H1 (cell line): ENCODE data around the gene RMDN2.

Source experiments
- GABPA ChIP-seq: IDR thresholded peaks from 2 replicates; pipeline ENCODE4 v1.6.1; 2011; ENCODE audit warnings: mild to moderate bottlenecking, low read length, moderate library complexity, borderline replicate concordance; ENCODE audit not compliant: insufficient read depth
- MAFK ChIP-seq: IDR thresholded peaks from 2 replicates; pipeline ENCODE4 v1.6.1; 2012; ENCODE audit warnings: low read depth, mild to moderate bottlenecking, improper control_type of control experiment, low read length
- POLR2A ChIP-seq, 2 experiments: IDR thresholded peaks; 1 replicate in 1 of 2; 2 replicates in 1 of 2; pipeline ENCODE4 v1.6.1; 2011; ENCODE audit warnings: low read depth in 2 of 2, low read length in 2 of 2, mild to moderate bottlenecking in 2 of 2; ENCODE audit errors: control extremely low read depth in 1 of 2
- SIN3A ChIP-seq, 2 experiments: IDR thresholded peaks in 1 of 2; conservative IDR thresholded peaks in 1 of 2; 2 replicates each; pipeline ENCODE4 v1.6.1; 2011 to 2012; ENCODE audit warnings: low read length in 2 of 2, improper control_type of control experiment in 1 of 2, low read depth in 1 of 2, mild to moderate bottlenecking in 1 of 2
- SP1 ChIP-seq: IDR thresholded peaks from 2 replicates; pipeline ENCODE4 v1.6.1; 2011; ENCODE audit warnings: low read depth, low read length
- TF ChIP-seq, protein P1 (sequence below), 3 experiments: IDR thresholded peaks; 1 replicate in 2 of 3; 2 replicates in 1 of 3; pipeline versions ENCODE4 v1.5.1 to v1.6.1; 2011; ENCODE audit warnings: low read length in 3 of 3, mild to moderate bottlenecking in 3 of 3, inconsistent platforms in 2 of 3, low read depth in 1 of 3, moderate library complexity in 1 of 3; ENCODE audit not compliant: insufficient read depth in 1 of 3; ENCODE audit errors: control extremely low read depth in 1 of 3
- TF ChIP-seq, protein P2 (sequence below): IDR thresholded peaks from 2 replicates; pipeline ENCODE4 v1.6.1; 2011; ENCODE audit warnings: low read length, improper control_type of control experiment

GRCh38 chr2:38017836-38018235 is 92.7 kb downstream of the RMDN2 start:
- TF ChIP-seq SIN3A (conservative IDR thresholded peaks at IDR 0.05 in 1 of 2, IDR thresholded peaks at IDR 0.05 in 1 of 2; ENCODE audit: low read depth in 1 of 2, low read length in 2 of 2) (no peak), POLR2A (IDR thresholded peaks at IDR 0.05; ENCODE audit: control extremely low read depth in 1 of 2, low read depth in 2 of 2, low read length in 2 of 2) (no peak), MAFK (no peak), SP1 (no peak), GABPA (no peak)
- TF ChIP-seq, protein P1, sequence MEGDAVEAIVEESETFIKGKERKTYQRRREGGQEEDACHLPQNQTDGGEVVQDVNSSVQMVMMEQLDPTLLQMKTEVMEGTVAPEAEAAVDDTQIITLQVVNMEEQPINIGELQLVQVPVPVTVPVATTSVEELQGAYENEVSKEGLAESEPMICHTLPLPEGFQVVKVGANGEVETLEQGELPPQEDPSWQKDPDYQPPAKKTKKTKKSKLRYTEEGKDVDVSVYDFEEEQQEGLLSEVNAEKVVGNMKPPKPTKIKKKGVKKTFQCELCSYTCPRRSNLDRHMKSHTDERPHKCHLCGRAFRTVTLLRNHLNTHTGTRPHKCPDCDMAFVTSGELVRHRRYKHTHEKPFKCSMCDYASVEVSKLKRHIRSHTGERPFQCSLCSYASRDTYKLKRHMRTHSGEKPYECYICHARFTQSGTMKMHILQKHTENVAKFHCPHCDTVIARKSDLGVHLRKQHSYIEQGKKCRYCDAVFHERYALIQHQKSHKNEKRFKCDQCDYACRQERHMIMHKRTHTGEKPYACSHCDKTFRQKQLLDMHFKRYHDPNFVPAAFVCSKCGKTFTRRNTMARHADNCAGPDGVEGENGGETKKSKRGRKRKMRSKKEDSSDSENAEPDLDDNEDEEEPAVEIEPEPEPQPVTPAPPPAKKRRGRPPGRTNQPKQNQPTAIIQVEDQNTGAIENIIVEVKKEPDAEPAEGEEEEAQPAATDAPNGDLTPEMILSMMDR (IDR thresholded peaks at IDR 0.05; ENCODE audit: control extremely low read depth in 1 of 3, insufficient read depth in 1 of 3, low read depth in 1 of 3, low read length in 3 of 3): no peak
- TF ChIP-seq, protein P2, sequence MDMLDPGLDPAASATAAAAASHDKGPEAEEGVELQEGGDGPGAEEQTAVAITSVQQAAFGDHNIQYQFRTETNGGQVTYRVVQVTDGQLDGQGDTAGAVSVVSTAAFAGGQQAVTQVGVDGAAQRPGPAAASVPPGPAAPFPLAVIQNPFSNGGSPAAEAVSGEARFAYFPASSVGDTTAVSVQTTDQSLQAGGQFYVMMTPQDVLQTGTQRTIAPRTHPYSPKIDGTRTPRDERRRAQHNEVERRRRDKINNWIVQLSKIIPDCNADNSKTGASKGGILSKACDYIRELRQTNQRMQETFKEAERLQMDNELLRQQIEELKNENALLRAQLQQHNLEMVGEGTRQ: no peak
